Measurements from ENCODE around the gene CD180.
A peak's percentile ranks its signal among the peaks of the same experiment; 100 is the strongest.

The CD180 gene

DNA sequence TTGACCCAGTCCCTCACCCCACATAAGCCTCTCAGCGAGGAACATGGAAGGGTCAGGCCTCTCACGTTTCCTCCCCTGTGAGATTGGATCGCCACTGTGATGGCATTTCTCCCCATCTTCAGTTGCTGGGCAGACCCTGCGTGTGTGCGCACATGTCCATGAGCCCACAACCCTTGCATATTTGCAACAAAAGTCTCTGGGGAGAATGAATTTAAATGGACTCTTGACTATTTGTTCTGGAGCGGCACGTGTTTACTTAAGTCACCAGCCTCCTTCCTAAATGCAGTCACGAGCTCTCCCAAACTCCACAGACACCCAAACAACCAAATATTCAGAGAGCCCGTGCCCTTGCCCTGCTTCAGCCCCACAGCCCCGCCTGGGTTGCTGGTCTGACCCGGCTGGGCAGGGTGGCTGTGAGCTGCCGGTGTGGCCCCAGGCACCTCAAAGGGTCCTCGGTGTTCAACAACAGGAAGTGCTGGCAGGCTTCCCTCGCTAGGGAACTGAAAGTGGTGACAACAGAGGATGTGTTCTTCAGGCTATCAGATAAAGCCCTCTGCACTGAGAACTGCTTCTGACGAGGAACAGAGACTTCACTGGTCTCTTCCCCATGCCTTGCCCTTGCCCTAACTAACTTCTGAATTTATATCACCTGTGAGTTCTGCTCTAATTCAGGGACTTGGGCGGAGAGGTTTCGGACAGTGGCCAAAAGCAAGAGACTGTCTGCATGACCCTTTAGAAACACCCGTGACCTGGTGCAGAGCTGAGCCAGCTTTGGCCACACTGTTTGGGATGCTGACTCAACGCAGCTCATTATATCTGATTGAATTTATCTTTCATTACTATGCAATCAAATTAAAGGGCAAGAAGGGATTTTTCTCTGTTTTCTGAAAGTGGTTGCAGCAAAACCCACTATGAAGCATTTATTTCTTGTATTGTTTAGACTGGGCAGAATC is 19.2 kb upstream of the CD180 start:
- H3K4me3 ChIP-seq (ENCODE audit: low read depth, low read length), result no peak overlapping the region

DNA sequence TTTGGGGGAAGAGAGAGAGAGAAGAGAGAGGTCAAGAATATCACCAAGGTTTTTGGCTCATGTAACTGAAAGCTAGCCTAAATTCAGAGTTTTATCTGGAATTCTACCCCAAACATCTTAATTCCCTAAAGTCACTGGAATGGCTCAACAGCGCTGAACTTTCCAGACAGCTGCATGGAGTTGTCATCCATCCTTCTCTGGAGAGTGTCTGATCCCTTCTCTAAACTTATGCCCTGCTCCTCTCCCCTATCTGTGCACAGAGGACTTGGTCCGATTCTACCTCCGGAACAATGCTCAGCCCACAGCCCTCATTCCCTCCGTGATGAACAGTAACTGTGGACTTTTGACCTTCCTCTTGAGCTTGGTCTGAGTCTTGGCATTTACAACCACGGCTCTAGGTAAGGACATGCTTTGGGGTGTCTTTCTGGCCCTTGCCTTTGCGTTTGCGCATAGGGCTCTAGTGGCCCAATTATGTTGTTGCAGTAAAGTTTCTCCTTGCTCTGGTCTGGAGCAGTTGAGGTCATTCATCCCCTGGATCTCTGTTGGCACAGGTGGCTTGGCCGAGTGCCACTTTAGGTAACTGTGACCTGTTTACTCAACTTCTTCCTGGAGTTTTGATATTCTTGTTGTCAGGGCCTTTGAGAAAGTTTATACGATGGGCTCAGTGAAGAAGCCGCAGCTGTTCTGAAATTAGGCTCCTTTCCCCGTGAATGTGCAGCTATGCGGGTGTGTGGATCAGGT is 18.3 kb upstream of the CD180 start:
- no peak for DNase-seq
- TF ChIP-seq, protein P1, sequence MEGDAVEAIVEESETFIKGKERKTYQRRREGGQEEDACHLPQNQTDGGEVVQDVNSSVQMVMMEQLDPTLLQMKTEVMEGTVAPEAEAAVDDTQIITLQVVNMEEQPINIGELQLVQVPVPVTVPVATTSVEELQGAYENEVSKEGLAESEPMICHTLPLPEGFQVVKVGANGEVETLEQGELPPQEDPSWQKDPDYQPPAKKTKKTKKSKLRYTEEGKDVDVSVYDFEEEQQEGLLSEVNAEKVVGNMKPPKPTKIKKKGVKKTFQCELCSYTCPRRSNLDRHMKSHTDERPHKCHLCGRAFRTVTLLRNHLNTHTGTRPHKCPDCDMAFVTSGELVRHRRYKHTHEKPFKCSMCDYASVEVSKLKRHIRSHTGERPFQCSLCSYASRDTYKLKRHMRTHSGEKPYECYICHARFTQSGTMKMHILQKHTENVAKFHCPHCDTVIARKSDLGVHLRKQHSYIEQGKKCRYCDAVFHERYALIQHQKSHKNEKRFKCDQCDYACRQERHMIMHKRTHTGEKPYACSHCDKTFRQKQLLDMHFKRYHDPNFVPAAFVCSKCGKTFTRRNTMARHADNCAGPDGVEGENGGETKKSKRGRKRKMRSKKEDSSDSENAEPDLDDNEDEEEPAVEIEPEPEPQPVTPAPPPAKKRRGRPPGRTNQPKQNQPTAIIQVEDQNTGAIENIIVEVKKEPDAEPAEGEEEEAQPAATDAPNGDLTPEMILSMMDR (IDR thresholded peaks at IDR 0.05; ENCODE audit: low read depth, low read length, missing control alignments), result no peak
- Histone ChIP-seq H3K4me3 (ENCODE audit: low read depth, low read length) (no peak overlapping the region), H3K36me3 (replicated peaks) (no peaks in the 10 kb centered on the region), H3K27ac (no peak overlapping the region), H3K27me3 (replicated peaks) (no peaks in the 10 kb centered on the region)
- in situ Hi-C loops (cut with HindIII; ENCODE audit: low pct_ligation_motif_present, low sequenced_read_pairs), result no loop called here

More for the DNA sequence above, 19.2 kb upstream of the CD180 start:
- DNase-seq, result peak; percentile 28
- Histone ChIP-seq H3K27me3 (replicated peaks) (no peaks in the 10 kb centered on the region), H3K27ac (no peak overlapping the region), H3K36me3 (replicated peaks) (no peaks in the 10 kb centered on the region)
- TF ChIP-seq, protein P1 (IDR thresholded peaks at IDR 0.05; ENCODE audit: low read depth, low read length, missing control alignments), result no peak
- in situ Hi-C loops (cut with HindIII; ENCODE audit: low pct_ligation_motif_present, low sequenced_read_pairs), result no loop called here

DNA sequence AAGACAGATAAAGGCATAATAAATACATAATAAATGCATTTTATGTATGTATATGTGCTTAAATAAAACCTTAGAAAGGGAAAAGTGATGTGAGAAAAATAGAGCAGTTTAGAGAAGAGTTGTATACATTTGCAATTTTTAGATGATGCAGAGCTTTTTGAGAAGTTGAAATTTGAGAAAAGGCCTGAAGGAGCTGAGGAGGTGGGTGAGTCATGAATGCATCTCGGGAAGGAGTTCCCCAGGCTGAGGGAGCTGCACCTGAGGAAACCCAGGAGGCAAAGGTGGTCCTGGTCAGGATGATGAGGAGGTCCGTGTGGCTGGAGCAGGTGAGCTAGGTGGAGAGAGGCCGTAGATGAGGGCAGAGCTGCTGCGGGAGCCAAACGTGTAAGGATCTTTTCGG is 17.4 kb upstream of the CD180 start:
- Histone ChIP-seq H3K27ac (no peak overlapping the region), H3K27me3 (replicated peaks) (no peaks in the 10 kb centered on the region), H3K36me3 (replicated peaks) (no peaks in the 10 kb centered on the region), H3K4me3 (ENCODE audit: low read depth, low read length) (no peak overlapping the region)
- DNase-seq, result no peak
- TF ChIP-seq, protein P1 (IDR thresholded peaks at IDR 0.05; ENCODE audit: low read depth, low read length, missing control alignments), result no peak
- in situ Hi-C loops (cut with HindIII; ENCODE audit: low pct_ligation_motif_present, low sequenced_read_pairs), result no loop called here

DNA sequence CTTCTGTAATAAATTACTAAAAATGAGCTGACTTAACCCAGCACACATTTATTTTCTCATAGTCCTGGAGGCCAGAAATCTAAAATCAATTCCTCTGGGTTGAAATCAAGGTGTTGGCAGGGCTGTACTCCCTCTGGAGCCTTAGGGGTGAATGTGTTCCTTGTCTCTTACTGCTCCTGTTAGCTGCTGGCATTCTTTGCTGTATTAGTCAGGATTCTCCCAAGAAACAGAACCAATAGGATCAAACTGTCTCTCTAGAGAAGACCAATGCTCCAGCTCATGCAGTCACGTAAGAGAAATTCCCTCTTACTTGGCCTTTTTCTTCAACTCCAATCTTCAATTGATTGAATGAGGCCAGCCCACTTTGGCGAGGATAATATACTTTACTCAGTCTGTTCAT is 15.3 kb upstream of the CD180 start:
- Histone ChIP-seq H3K27ac (no peak overlapping the region), H3K36me3 (replicated peaks) (no peaks in the 10 kb centered on the region), H3K27me3 (replicated peaks) (no peaks in the 10 kb centered on the region), H3K4me3 (ENCODE audit: low read depth, low read length) (no peak overlapping the region)
- DNase-seq, result peak; percentile 69
- TF ChIP-seq, protein P1 (IDR thresholded peaks at IDR 0.05; ENCODE audit: low read depth, low read length, missing control alignments), result no peak
- in situ Hi-C loops (cut with HindIII; ENCODE audit: low pct_ligation_motif_present, low sequenced_read_pairs), result no loop called here

DNA sequence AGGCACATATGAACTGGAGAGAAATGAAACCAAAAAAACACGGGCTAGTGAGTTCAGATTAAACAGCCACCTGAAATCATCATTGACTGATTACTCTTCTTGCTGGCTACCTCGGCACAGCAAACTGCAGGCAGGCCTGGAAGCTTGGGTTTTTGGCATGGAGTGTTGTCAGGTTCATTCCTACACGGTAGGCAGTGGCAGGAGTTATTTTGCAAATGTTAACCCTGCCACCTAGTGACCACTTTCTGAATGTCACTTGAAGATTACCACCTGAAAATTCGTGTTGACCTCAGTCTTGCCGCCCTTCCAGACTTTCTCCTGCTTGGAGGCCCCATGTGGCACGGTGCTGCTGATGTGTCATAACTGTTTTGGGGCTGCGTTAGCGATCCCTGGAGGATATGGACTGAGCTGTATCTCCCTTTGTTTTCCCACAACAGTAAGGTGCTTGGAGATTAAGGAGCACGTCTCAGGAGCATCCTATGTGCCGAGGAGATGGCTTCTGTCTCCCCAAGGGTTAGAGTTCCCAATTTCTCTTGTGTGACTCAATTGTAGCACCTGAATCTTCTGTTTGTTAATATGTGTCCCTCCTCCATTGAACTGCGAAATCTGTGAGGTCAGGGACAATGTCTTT is 12.7 kb upstream of the CD180 start:
- DNase-seq, result peak; percentile 66
- Histone ChIP-seq H3K27ac (no peak overlapping the region), H3K36me3 (replicated peaks) (no peaks in the 10 kb centered on the region), H3K4me3 (ENCODE audit: low read depth, low read length) (no peak overlapping the region), H3K27me3 (replicated peaks) (no peaks in the 10 kb centered on the region)
- in situ Hi-C loops (cut with HindIII; ENCODE audit: low pct_ligation_motif_present, low sequenced_read_pairs), result no loop called here
- TF ChIP-seq, protein P1 (IDR thresholded peaks at IDR 0.05; ENCODE audit: low read depth, low read length, missing control alignments), result peak; percentile 73
